ENCODE measurements around the gene TEX51.

DNA sequence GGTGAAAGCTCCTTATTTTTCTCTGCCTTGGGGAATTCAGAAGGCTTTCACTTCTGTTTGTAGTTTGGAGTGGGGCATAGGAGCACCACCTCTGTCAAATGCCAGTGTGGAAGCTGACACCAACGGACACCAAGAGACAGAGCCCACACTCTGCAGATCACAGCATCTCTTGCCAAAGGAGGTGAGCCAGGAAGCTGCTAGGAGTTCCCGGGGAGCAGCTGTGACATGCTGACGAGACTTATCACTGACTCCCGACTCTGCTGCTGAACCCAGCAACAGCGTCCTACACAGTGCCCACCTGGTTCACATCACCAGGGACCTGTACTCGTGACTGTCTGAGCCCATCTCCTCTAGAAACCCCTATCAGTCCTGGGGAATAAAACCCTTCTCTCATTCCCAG, 8.1 kb downstream of the TEX51 start:
- TF ChIP-seq, protein P1, sequence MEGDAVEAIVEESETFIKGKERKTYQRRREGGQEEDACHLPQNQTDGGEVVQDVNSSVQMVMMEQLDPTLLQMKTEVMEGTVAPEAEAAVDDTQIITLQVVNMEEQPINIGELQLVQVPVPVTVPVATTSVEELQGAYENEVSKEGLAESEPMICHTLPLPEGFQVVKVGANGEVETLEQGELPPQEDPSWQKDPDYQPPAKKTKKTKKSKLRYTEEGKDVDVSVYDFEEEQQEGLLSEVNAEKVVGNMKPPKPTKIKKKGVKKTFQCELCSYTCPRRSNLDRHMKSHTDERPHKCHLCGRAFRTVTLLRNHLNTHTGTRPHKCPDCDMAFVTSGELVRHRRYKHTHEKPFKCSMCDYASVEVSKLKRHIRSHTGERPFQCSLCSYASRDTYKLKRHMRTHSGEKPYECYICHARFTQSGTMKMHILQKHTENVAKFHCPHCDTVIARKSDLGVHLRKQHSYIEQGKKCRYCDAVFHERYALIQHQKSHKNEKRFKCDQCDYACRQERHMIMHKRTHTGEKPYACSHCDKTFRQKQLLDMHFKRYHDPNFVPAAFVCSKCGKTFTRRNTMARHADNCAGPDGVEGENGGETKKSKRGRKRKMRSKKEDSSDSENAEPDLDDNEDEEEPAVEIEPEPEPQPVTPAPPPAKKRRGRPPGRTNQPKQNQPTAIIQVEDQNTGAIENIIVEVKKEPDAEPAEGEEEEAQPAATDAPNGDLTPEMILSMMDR (IDR thresholded peaks at IDR 0.05): no peak
- TF ChIP-seq EP300 (IDR thresholded peaks at IDR 0.05) (no peak), POLR2A (IDR thresholded peaks at IDR 0.05) (no peak), POLR2AphosphoS5 (IDR thresholded peaks at IDR 0.05) (no peak)

Measured in upper lobe of left lung (tissue), 4 donors.